Hematopoietic multipotent progenitor cell treated with erythropoietin and hydrocortisone succinate and interleukin-3 and kit ligand, for 6 days (in vitro differentiated cells): Measurements from ENCODE around the gene RTP2.

ENCODE experiments used
- DNase-seq: peaks from one replicate; pipeline ENCODE4 v3.0.0-alpha.2; 2015

The RTP2 gene

GRCh38 chr3:187702507-187703033, at the start of gene RTP2:
TSS of gene RTP2 (minus strand) at chr3:187702557. CDS start at chr3:187702128, 429 bp downstream.
- no peak for DNase-seq

- no peak for DNase-seq
These were observed 48.3 kb upstream of the RTP2 start for GRCh38 chr3:187750513-187751123.

- no peak for DNase-seq
These were observed 47.7 kb upstream of the RTP2 start for GRCh38 chr3:187750006-187750512.

GRCh38 chr3:187748050-187748481, 45.7 kb upstream of the RTP2 start:
- peak; percentile 94 for DNase-seq

GRCh38 chr3:187747506-187747905, 45.1 kb upstream of the RTP2 start:
- no peak for DNase-seq

- DNase-seq = no peak
These were observed 44.3 kb upstream of the RTP2 start for GRCh38 chr3:187746442-187747281.

GRCh38 chr3:187746059-187746441, 43.7 kb upstream of the RTP2 start:
- no peak for DNase-seq

- DNase-seq = peak; percentile 98
These were observed 43.1 kb upstream of the RTP2 start, which contains the start of gene BCL6 for GRCh38 chr3:187745201-187746058. TSS of gene BCL6 (minus strand) at chr3:187745468. CDS start at chr3:187733693, 11,775 bp downstream.

- DNase-seq = peak; percentile 66
These were observed 42.1 kb upstream of the RTP2 start for GRCh38 chr3:187744169-187745151.

GRCh38 chr3:187743195-187744141, 41.1 kb upstream of the RTP2 start:
- DNase-seq = peak; percentile 60

- DNase-seq = peak; percentile 54
These were observed 40.2 kb upstream of the RTP2 start for GRCh38 chr3:187742351-187743171.

- peak; percentile 88 for DNase-seq
These were observed 39.3 kb upstream of the RTP2 start for GRCh38 chr3:187741403-187742350.

- peak; percentile 68 for DNase-seq
These were observed 38.4 kb upstream of the RTP2 start for GRCh38 chr3:187740421-187741399.

- DNase-seq = peak; percentile 85
These were observed 37.4 kb upstream of the RTP2 start for GRCh38 chr3:187739561-187740332.

- DNase-seq = peak; percentile 42
These were observed 36.8 kb upstream of the RTP2 start for GRCh38 chr3:187739094-187739560.
